ENCODE data around the gene CARHSP1.
"Not testable (repeated sequence)": the region's sequence is repeated elsewhere in the genome, so short reads cannot be mapped to it uniquely, and the experiment has no call there.

Gene CARHSP1

GRCh38 chr16:8853150-8853549, 15.7 kb downstream of the CARHSP1 start:
- no peak for DNase-seq

DNA sequence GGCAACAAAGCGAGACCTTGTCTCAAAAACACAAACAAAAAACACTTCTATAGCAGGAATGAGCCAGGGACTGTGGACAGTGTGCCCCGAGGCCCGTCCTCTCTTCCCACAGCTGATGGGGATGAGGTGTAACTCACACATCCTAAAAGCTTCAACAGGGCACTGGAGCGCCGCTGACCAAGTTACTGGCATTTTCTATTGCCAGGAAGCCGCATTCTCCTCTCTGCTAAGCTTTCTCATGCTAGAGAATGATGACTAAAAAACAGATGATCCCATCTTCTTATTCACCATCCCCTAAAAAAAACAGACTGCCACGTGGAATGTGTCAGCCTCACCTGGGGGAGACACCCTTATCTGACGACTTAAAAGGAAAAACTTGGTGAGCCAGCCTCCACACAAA, 16.3 kb downstream of the CARHSP1 start:
- DNase-seq, result no peak

- DNase-seq, result no peak
Observed at GRCh38 chr16:8851761-8852403, 16.9 kb downstream of the CARHSP1 start.

- peak; percentile 28 for DNase-seq
Observed at GRCh38 chr16:8850279-8850885, 18.4 kb downstream of the CARHSP1 start.

- DNase-seq, result no peak
Observed at GRCh38 chr16:8849411-8850011, 19.3 kb downstream of the CARHSP1 start.

DNA sequence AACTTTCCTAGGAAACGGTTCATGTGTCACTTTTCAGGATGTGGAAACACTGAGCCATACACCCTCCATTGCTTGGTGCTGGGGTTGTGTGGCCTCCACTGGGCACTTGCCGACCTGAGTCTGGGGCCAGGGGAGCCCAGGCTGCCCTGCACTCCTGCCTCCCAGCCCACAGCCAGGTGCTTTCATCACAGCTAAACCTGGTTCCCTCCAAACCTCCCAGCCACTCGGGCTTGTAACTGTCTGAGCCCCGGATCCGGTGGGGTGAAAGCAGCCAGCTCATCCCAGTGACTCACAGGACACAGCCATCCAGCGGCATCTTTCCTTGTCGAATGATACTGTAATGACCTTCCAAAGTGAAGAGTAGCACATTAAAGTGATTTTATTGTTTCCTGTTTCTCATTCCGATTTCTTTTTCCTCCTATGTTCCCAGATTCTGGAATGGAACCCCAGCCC, 19.8 kb downstream of the CARHSP1 start:
- no peak for DNase-seq

GRCh38 chr16:8848231-8848938, 20.4 kb downstream of the CARHSP1 start:
- DNase-seq, result no peak

GRCh38 chr16:8847623-8848022, 21.2 kb downstream of the CARHSP1 start:
- DNase-seq, result no peak

- no peak for DNase-seq
Observed at GRCh38 chr16:8847145-8847544, 21.7 kb downstream of the CARHSP1 start.

DNA sequence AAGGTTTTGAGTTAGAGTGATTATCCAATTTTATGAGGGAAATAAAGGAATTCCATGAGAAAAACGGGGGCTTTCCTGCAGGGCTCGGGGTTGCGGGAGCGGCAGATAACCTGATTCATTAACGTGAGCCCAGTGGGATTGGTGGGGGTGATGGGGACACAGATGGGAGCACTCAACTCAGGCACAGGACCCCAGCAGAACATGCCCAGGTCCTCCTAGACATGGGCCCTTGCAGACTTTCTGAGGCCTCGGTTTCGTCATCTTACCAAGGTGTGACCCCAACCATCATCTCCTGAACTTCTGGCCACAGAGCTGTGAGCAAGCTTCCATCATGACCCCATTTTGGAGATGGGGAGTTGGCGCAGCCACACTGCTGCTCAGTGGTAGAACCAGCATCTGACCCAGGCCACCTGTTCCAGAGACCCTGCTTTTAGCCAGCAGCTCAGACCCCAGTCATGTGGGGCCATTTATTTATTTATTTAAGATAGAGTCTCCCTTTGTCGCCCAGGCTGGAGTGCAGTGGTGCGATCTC, 22.3 kb downstream of the CARHSP1 start:
- DNase-seq, result no peak

GRCh38 chr16:8845699-8846298, 23.0 kb downstream of the CARHSP1 start:
- DNase-seq, result no peak

GRCh38 chr16:8843296-8843695, 25.5 kb downstream of the CARHSP1 start:
- not testable (repeated sequence) for DNase-seq

DNA sequence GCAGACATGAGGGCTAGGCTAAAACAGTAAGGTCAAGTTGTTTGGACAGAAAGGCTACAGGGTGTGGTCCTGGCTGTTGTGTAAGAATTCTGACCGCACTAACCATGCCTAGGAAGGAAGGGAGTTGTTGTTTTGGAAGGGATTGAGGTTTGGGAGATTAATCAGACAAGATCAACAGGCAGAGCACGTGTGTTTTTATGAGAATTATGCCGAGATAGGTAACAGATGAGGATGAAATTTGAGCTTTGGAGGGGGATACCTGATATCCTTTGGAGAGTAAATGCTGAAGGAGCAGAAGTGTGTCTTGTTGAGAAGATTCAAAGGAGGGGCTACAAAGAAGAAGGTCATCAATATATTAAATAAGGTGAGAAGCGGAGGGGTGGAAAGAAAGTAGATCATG, 26.8 kb downstream of the CARHSP1 start:
- DNase-seq, result peak; percentile 49

GRCh38 chr16:8837594-8837993, 31.2 kb downstream of the CARHSP1 start:
- DNase-seq, result not testable (repeated sequence)

- DNase-seq, result peak; percentile 81
Observed at GRCh38 chr16:8836797-8837196, 32.0 kb downstream of the CARHSP1 start.

GRCh38 chr16:8832717-8833105, 36.1 kb downstream of the CARHSP1 start:
- DNase-seq, result no peak

GRCh38 chr16:8831871-8832716, 36.7 kb downstream of the CARHSP1 start:
- no peak for DNase-seq

- no peak for DNase-seq
Observed at GRCh38 chr16:8831450-8831849, 37.4 kb downstream of the CARHSP1 start.

DNA sequence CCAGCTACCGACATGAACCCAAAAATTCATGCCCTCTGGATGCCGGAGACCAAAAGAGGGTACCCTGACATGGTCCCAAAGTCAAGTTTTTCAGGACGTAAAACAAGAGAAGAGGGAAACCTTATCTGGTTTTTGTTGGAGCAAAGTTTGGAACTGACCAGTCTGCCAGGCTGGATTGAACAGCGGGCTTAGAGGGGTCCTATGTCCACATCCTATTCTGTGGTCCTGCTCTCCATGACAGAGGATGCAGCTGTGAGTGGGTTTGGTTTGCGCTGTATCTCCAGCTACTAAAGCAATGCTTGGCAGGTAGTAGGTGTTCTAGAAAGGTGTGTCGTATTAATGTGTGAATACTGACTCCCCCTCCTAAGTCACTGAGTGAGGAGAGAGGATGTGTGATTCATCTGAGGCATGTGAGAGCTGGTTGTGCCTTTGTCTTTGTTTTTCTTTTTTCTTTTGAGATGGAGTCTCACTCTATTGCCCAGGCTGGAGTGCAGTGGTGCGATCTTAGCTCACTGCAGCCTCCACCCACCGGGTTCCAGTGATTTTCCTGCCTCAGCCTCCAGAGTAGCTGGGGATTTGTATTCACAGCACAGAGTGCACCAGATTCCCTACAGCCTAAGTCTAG, 40.2 kb downstream of the CARHSP1 start:
- DNase-seq, result no peak

DNA sequence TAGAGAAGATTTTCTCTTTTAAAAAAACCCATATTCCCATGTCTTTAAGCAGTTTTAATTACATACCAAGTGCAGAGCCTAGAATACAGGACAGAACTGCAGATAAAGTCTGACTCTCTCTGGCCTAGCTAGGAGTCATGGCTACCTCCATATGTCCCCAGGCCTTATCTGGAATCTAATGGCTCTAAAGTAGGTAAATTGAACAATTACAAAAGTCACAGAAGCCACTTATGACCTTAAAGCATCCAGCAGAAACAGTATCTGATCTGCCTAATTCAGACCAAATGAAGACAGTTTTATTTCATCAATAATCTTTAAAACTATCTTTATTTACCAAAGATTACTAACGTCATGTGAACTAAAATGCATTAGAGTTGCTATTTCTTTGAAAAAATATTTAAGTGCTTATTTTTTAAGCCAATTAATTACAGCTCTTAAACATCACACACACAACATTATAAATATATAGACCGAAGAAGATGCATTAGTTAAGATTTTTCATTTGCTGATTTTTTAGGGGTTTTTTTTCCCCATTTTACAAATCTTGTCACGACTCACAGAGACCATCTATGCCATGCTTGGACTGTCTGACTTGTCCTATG, 42.4 kb downstream of the CARHSP1 start:
- DNase-seq, result no peak

DNA sequence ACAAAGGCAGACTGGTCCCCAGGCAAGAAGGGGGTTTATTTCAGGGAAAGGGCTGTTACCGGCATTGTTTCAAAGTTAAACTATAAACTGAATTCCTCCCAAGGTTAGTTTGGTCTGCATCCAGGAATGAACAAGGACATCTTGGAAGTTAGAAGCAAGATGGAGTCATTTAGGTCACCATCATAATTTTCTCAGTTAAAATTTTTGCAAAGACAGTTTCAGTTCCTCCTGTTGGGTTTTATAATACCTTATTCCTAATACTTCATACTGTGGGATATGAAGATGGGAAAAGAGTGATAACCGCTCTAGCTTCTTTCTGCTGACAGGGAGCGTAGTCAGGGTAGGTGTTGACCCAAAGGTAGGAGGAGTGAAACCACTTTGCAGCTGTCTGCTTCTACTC, 46.4 kb downstream of the CARHSP1 start:
- no peak for DNase-seq

Measured in NCI-H82 (cell line).